HPDE6-E6E7 (cell line): Measurements from ENCODE around the gene MYL7.
"Not testable (repeated sequence)": the region's sequence is repeated elsewhere in the genome, so short reads cannot be mapped to it uniquely, and the experiment has no call there.

Experiments used
- DNase-seq: peaks from one replicate; pipeline ENCODE4 v3.0.0; 2011; ENCODE audit warnings: missing footprints; ENCODE audit errors: extremely low spot score

The MYL7 gene

GRCh38 chr7:44141221-44141850 is at the start of gene MYL7:
Gene MYL7 (minus strand): TSS chr7:44141332. CDS start chr7:44141305, 27 bp downstream.
- no peak for DNase-seq

- DNase-seq, result no peak
Observed at GRCh38 chr7:44189993-44190872, 49.1 kb upstream of the MYL7 start.

- DNase-seq, result no peak
Observed at GRCh38 chr7:44189286-44189992, 48.3 kb upstream of the MYL7 start, which contains the start of gene GCK. Gene GCK (minus strand): TSS chr7:44189439. CDS start chr7:44188953, 486 bp downstream.

- no peak for DNase-seq
Observed at GRCh38 chr7:44188480-44189225, 47.5 kb upstream of the MYL7 start.

- no peak for DNase-seq
Observed at GRCh38 chr7:44187636-44188416, 46.7 kb upstream of the MYL7 start.

GRCh38 chr7:44186736-44187135 is 45.6 kb upstream of the MYL7 start:
- no peak for DNase-seq

- no peak for DNase-seq
Observed at GRCh38 chr7:44185729-44186128, 44.6 kb upstream of the MYL7 start.

GRCh38 chr7:44184873-44185446 is 43.8 kb upstream of the MYL7 start:
- DNase-seq, result no peak

- peak; percentile 95 for DNase-seq
Observed at GRCh38 chr7:44184206-44184872, 43.2 kb upstream of the MYL7 start.

- DNase-seq, result no peak
Observed at GRCh38 chr7:44183386-44183785, 42.3 kb upstream of the MYL7 start.

- no peak for DNase-seq
Observed at GRCh38 chr7:44182827-44183226, 41.7 kb upstream of the MYL7 start.

GRCh38 chr7:44180631-44181030 is 39.5 kb upstream of the MYL7 start:
- no peak for DNase-seq

GRCh38 chr7:44177570-44178131 is 36.5 kb upstream of the MYL7 start:
- DNase-seq, result no peak

- DNase-seq, result no peak
Observed at GRCh38 chr7:44176486-44176885, 35.4 kb upstream of the MYL7 start.

- no peak for DNase-seq
Observed at GRCh38 chr7:44175730-44176129, 34.6 kb upstream of the MYL7 start.

GRCh38 chr7:44174694-44174948 is 33.5 kb upstream of the MYL7 start:
- DNase-seq, result not testable (repeated sequence)

GRCh38 chr7:44173911-44174693 is 33.0 kb upstream of the MYL7 start:
- no peak for DNase-seq

- no peak for DNase-seq
Observed at GRCh38 chr7:44172803-44173424, 31.8 kb upstream of the MYL7 start.

GRCh38 chr7:44172352-44172751 is 31.2 kb upstream of the MYL7 start:
- no peak for DNase-seq
